Subcutaneous adipose tissue (tissue), 4 donors: ENCODE data around the gene APP. TPM values are rescaled to one million over a fixed set of nuclear protein-coding genes. Genes with fewer than 3 reads are reported as not detected.

Experiments used
- CTCF ChIP-seq: fragments of 450-650 bp; IDR thresholded peaks from one replicate; pipeline ENCODE4 v1.5.1; 2016; ENCODE audit warnings: low read depth, mild to moderate bottlenecking, control low read depth, antibody characterized with exemption, moderate library complexity
- total RNA-seq, 4 donors: library from RNA; depleted of rRNA; stranded (reverse); fragments of >200 nt; gene quantifications; one replicate each; pipeline ENCODE4 v1.1.0, GENCODE V29; 2016

The APP gene
- total RNA-seq, 4 donors from 2014 or later: 210 to 257 (median 218) TPM

DNA sequence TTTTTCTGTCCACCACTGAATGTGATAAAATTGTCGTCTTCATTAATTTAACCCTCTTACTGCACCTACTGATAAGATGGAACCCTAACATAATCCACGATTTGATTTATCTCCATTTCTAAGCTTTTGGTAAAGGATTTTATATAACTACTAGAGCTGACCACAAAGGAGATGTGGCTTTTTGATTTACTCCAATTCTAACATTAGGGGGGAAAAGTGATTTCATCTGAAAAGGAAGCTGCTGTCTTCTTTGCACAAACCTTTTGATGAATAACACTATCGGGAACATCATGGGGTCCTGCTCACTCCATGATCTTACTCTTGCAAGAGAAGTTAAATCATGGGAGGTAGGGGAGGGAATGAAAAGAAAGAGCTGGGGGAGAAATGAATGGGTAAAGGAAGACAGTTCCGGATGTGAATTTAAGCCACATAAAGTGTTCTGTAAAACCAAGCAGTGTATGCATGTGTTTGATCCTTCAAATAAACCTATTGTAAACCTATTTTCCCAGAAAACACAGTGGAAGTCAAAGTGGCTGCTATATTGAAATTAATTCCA, 274.0 kb downstream of the APP start:
- TF ChIP-seq CTCF: no peak

DNA sequence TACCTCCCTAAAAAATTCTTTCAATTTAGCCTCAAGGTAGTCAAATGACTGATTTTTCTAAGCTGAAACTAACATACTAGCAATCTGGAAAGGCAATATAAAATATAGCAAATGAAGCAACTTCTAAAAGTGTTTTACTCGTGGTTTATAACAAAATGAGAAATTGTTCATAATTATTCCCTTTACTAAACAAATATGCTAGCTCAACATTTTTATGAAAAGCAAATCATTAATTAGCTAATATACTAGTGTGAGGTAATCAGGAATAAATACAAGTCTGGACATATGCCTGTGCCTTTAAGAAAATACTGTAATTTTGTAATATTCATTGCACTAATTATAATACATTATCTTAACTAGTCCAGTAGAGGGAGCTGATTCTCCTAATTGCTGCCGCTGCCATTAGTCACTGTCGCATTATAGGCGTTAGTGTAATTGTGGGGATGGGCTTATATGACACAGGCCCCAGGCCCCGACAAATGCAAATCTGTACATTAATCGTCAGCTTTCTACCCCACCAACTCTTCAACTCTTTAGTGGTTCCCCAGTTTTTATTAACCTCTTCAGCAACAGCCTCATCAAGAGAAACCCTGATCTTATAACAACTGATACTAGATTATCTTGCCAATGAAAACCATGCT, 274.9 kb downstream of the APP start:
- TF ChIP-seq CTCF: no peak

DNA sequence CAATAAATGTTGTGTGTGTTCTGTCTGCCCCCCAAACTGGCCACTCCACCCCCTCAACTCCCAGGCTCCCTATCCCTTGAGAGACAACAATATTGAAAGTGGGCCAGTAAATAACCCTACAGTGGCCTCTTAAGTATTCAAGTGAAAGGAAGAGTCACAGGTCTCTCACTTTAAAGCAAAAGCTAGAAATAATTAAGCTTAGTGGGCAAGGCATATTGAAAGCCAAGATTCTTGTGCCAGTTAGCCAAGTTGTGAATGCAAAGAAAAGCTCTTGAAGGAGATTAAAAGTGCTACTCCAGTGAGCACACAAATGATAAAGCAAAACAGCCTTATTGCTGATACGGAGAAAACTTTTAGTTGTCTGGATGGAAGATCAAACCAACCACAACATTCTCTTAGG, 277.4 kb downstream of the APP start:
- TF ChIP-seq CTCF: no peak

DNA sequence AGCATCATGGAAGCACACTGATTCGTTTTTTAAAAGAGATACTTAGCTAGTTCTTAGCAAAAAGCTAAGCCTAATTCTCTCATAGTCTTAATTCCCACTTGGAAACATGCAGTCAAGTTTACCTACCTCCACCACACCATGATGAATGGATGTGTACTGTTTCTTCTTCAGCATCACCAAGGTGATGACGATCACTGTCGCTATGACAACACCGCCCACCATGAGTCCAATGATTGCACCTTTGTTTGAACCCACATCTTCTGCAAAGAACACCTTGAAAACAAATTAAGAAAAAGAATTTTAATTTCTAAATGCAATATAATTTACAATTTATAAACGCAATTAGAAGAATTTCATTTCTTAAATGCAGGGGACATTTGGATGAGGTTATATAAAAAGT, 279.0 kb downstream of the APP start:
- TF ChIP-seq CTCF: no peak

- no peak for TF ChIP-seq CTCF
Observed at GRCh38 chr21:25890001-25890400, 280.6 kb downstream of the APP start.

- no peak for TF ChIP-seq CTCF
Observed at GRCh38 chr21:25888711-25889110, 281.9 kb downstream of the APP start.

DNA sequence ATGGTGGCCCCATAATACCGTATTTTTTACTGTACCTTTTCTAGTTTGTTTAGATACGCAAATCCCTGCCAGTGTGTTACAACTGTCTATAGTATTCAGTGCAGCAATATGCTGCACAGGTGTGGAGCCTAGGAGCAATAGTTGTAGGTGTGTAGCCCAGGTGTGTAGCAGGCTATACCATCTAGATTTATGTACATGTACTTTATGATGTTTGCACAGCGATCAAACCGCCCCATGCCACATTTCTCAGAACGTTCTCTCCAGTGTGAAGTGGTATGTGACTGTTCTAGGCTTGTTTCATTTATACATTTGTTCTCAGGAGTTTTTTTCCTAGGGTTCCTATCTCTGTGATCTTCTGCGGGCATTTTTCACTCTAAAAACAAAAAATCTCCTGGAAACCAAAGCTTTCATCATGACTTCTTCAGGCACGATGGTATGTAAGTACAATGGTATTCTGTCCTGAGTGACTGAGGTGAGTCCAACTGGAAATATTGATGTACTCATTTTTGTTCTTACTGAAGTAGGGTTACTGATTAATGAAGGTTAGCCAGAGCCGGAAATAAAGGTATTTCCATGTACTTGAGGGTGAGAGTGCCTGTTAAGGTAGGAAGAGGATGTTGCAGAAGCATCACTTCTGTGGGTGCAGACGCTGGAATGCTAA, 282.8 kb downstream of the APP start:
- TF ChIP-seq CTCF: no peak
